ENCODE data around the gene NPRL2. TPM values are rescaled to one million over a fixed set of nuclear protein-coding genes. Genes with fewer than 3 reads are reported as not detected.
A peak's percentile ranks its signal among the peaks of the same experiment; 100 is the strongest.

Gene NPRL2
- total and polyA plus RNA-seq, 9 of the 15 experiments (the other 6 are each of a cell fraction or from before 2014, with no cell fraction given) = 17.4 to 40.4 (median 24.4) TPM

- TF ChIP-seq ZBTB40 (IDR thresholded peaks at IDR 0.05) (no peak), ZBTB40 (CRISPR knock-in tag; IDR thresholded peaks at IDR 0.05) (no peak), POLR2B (IDR thresholded peaks at IDR 0.05; ENCODE audit: low read depth, partially characterized antibody) (no peak), ESRRB (CRISPR knock-in tag; IDR thresholded peaks at IDR 0.05; ENCODE audit: borderline replicate concordance) (no peak), ZNF175 (CRISPR knock-in tag; IDR thresholded peaks at IDR 0.05; ENCODE audit: low read depth) (no peak), PHF20 (IDR thresholded peaks at IDR 0.05; ENCODE audit: partially characterized antibody) (no peak), PBX2 (CRISPR knock-in tag; IDR thresholded peaks at IDR 0.05; ENCODE audit: low read depth) (no peak), PBX2 (tag; conservative IDR thresholded peaks at IDR 0.05; ENCODE audit: low read depth) (no peak), HDAC2 (IDR thresholded peaks at IDR 0.05) (0 out of 2 replicates have a peak, but pooled peaks have one; percentile 5), FUS (optimal IDR thresholded peaks at IDR 0.05; ENCODE audit: low read depth, low read length) (no peak), TEAD1 (CRISPR knock-in tag; IDR thresholded peaks at IDR 0.05) (peak; percentile 33 to 69; a peak in 2 of 4 replicates), PTTG1 (tag; IDR thresholded peaks at IDR 0.05; ENCODE audit: low read depth) (no peak), KLF13 (tag; IDR thresholded peaks at IDR 0.05; ENCODE audit: borderline replicate concordance, low read depth) (peak; percentile 86)
- TF ChIP-seq, protein P1, sequence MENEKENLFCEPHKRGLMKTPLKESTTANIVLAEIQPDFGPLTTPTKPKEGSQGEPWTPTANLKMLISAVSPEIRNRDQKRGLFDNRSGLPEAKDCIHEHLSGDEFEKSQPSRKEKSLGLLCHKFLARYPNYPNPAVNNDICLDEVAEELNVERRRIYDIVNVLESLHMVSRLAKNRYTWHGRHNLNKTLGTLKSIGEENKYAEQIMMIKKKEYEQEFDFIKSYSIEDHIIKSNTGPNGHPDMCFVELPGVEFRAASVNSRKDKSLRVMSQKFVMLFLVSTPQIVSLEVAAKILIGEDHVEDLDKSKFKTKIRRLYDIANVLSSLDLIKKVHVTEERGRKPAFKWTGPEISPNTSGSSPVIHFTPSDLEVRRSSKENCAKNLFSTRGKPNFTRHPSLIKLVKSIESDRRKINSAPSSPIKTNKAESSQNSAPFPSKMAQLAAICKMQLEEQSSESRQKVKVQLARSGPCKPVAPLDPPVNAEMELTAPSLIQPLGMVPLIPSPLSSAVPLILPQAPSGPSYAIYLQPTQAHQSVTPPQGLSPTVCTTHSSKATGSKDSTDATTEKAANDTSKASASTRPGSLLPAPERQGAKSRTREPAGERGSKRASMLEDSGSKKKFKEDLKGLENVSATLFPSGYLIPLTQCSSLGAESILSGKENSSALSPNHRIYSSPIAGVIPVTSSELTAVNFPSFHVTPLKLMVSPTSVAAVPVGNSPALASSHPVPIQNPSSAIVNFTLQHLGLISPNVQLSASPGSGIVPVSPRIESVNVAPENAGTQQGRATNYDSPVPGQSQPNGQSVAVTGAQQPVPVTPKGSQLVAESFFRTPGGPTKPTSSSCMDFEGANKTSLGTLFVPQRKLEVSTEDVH (IDR thresholded peaks at IDR 0.05; ENCODE audit: low read depth, partially characterized antibody) = no peak
Measured at GRCh38 chr3:50320853-50321335, 29.7 kb downstream of the NPRL2 start (continued).

Data from K562 (cell line).